Choroid plexus epithelial cell (primary cell): ENCODE measurements around the gene SAMD11.
"Not testable (repeated sequence)": the region's sequence is repeated elsewhere in the genome, so short reads cannot be mapped to it uniquely, and the experiment has no call there.

ENCODE experiments used
- DNase-seq: peaks from one replicate; pipeline ENCODE4 v3.0.0-alpha.2; 2010; ENCODE audit warnings: low read depth
- H3K4me3 ChIP-seq: 2 replicates; pipeline ENCODE4 v1.5.1; 2011; ENCODE audit warnings: low read depth, mild to moderate bottlenecking, control low read depth, low read length, moderate library complexity
- CTCF ChIP-seq: conservative IDR thresholded peaks from 2 replicates; pipeline ENCODE4 v1.5.1; 2011; ENCODE audit warnings: low read depth, mild to moderate bottlenecking, control low read depth, inconsistent platforms, low read length, moderate library complexity

Gene SAMD11, protein sequence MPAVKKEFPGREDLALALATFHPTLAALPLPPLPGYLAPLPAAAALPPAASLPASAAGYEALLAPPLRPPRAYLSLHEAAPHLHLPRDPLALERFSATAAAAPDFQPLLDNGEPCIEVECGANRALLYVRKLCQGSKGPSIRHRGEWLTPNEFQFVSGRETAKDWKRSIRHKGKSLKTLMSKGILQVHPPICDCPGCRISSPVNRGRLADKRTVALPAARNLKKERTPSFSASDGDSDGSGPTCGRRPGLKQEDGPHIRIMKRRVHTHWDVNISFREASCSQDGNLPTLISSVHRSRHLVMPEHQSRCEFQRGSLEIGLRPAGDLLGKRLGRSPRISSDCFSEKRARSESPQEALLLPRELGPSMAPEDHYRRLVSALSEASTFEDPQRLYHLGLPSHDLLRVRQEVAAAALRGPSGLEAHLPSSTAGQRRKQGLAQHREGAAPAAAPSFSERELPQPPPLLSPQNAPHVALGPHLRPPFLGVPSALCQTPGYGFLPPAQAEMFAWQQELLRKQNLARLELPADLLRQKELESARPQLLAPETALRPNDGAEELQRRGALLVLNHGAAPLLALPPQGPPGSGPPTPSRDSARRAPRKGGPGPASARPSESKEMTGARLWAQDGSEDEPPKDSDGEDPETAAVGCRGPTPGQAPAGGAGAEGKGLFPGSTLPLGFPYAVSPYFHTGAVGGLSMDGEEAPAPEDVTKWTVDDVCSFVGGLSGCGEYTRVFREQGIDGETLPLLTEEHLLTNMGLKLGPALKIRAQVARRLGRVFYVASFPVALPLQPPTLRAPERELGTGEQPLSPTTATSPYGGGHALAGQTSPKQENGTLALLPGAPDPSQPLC

DNA sequence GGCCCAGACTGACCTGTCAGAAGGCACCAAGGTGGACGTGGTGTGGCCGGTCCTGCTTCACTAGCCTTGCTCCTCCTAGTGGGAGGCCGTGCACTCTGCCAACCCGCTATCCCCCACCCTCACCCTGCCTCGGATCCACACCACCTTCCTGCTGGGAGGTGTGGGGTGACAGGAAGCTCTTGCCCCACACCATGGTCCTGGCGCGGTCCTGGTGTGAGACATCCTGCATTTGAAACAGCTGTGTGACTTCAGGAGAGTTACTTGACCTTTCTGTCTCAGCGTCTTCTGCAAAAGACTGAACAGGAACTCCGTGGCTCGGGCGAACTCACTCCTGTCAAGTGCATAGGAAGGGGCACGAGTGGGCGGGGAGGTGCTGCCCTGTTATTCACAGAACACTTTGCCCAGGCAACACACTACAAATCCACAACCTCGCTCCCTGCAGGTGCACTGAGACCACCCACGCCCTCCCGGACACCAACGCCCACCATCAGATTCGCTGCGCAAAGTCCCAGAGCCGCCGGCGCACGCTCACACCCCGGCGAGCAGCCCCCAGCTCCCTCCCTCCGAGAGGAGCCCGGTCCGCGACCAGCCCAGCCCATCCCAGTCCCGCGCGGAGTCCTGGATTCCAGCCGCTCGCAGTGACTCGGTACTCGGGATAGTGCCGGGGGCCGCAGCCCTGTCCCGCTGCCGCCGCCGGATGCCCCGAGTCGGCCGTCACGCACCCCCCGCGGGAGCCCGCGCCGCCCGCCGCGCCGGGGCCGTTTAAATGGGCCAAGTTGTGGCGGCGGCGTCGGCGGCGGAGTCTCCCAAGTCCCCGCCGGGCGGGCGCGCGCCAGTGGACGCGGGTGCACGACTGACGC lies at the start of gene SAMD11:
Gene SAMD11, plus strand, starts transcription at position 793 of the 860 bp plus-strand sequence. CDS start 509 bp downstream, outside the sequence.
- DNase-seq = peak; percentile 80
- H3K4me3 ChIP-seq = peak within 1 kb of the TSS; percentile 66
- TF ChIP-seq CTCF = no peak

- not testable (repeated sequence) for DNase-seq, H3K4me3 ChIP-seq
These were observed 47.1 kb upstream of the SAMD11 start for GRCh38 chr1:876428-877208.

DNA sequence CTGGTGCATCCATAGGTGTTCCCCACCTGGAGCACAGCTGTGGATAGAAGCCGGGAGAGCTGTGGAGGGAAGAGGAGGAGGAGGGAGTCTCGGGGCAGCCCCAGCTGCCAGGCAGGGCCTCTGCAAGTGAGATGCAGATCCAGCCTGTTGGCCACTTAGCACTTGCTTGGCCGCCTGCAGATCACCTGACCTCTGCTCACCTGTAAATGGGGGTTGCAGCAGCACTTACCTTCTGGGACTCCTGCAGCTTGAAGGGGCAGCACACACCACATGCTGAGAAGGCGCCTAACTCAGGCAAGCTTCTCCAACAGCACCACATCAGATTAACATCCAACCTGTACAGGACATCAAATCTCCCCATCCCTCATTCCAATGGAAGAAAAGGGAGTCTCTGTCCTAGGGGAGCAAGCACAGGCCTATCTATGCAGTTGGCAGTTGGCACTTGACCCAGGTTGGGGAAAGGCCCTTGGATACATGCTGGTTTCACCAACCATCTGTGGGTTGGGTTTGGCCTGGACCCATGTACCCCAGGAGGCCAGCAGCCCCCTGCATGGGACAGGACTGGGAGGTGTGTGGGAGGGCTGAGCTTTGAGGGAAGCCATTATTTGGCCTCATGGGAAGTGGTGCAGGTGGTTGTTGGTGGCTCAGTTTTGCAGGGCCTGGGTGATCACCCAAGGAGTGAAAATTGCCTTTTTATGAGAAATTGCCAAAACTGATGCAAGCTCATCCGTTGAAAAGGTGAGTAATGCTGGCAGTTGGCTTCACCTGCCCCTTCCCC lies 46.3 kb upstream of the SAMD11 start:
- H3K4me3 ChIP-seq, DNase-seq: not testable (repeated sequence)

DNA sequence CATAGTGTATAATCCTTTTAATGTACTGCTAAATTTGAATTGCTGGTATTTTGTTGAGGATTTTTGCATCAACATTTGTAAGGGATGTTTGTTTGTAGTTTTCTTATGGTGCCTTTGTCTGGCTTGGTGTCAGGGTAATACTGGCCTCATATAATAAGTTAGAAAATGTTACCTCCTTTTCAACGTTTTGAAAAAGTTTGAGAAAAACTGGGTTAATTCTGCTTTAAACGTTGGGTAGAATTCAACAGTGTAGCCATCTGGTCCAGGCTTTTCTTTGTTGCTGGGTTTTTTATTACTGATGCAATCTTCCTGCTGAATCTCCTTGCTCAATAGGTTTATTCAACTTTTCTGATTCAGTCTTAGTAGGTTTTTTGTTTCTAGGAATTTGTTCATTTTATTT lies 43.2 kb upstream of the SAMD11 start:
- H3K4me3 ChIP-seq, DNase-seq: not testable (repeated sequence)

DNA sequence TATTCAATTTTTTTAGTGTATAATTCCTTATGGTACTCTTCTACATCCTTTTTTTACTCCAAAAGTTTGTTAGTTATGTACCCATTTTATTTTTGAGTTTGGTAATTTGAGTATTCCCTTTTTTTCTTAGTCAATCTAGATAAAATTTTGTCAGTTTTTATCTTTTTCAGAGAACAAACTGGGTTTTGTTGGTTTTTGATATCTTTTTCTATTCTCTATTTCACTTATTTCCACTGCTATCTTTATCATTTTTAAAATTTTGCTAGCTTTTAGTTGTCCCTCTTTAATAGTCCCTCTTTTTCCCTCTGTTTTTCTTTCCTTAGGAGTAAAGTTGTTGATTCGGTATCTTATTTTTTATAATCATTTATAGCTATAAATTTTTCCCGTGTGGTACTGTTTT lies 42.8 kb upstream of the SAMD11 start:
- DNase-seq, H3K4me3 ChIP-seq: not testable (repeated sequence)

- no peak overlapping the region for H3K4me3 ChIP-seq
- no peak for DNase-seq
- TF ChIP-seq CTCF = no peak
These were observed 37.4 kb upstream of the SAMD11 start for GRCh38 chr1:886311-886710.

DNA sequence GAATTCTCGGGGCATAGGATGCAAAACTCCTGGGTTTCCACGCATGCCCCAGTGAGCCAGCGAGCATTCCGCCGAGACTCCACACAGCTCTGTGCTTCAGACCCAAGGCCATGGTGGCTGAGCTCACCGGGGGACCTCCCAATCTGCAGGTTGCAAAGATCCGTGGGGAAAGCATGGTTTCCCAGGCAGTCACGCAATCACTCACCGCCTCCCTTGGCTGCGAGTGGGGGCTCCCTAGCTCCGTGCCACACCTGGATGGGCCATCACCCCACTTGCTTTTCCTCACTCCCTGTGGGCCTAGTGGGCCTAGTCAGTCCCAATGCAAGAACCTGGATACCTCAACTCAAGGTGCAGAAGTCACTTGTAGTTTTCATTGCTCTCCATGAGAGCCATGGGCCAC lies 37.0 kb upstream of the SAMD11 start:
- no peak for DNase-seq
- TF ChIP-seq CTCF = no peak
- H3K4me3 ChIP-seq = no peak overlapping the region

DNA sequence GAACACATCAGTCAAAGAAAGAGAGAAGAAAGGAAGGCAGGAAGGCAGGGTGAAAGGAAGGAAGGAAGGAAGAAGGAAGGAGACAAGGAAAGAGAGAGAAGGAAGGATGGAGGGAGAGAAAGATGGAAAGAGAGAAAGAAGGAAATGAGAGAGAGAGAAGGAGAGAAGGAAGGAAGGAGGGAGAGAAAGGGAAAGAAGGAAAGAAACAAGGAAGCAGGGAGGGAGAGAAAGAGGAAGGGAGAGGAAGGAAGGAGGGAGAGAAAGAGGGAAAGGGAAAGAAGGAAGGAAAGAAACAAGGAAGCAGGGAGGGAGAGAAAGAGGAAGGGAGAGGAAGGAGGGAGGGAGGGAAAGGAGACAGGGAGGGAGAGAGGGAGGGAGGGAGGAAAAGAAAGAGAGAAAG lies 35.4 kb upstream of the SAMD11 start:
- no peak overlapping the region for H3K4me3 ChIP-seq
- no peak for TF ChIP-seq CTCF
- DNase-seq = no peak

- not testable (repeated sequence) for DNase-seq, H3K4me3 ChIP-seq
These were observed 33.9 kb upstream of the SAMD11 start for GRCh38 chr1:889774-890173.

DNA sequence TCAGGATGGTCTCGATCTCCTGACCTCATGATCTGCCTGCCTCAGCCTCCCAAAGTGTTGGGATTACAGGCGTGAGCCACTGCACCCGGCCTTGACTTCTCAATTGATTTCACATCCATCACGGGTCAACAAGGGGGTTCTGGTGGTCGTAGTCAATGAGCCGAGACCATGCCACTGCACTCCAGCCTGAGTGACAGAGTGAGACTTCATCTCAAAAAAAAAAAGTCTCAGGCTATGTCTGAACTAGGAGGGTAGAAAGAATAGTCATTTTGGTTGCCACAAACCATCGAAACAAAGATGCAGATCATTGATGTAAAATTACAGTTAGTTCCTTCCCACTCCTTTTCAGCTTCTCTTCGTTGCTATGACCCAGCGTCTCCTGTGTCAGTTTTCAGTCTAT lies 33.5 kb upstream of the SAMD11 start:
- H3K4me3 ChIP-seq, DNase-seq: not testable (repeated sequence)
